Left cardiac atrium (tissue), 4 donors: Measurements from ENCODE around the gene RAB14. TPM values are rescaled to one million over a fixed set of nuclear protein-coding genes. Genes with fewer than 3 reads are reported as not detected.
"Not testable (repeated sequence)": the region's sequence is repeated elsewhere in the genome, so short reads cannot be mapped to it uniquely, and the experiment has no call there.

Source experiments
- ATAC-seq, 2 donors: fragments of 200-7000 bp; cut with Tn5 transposase; one replicate each; pipeline ENCODE4 v1.9.1; 2020; ENCODE audit warnings: mild to moderate bottlenecking in 2 of 2, moderate library complexity in 2 of 2
- DNase-seq: peaks from one replicate; pipeline ENCODE4 v3.0.0-alpha.2; 2020
- intact Hi-C, 2 donors: fragments of 100-400 bp; cut with DNase I; formaldehyde crosslinking; loops; one replicate each; pipeline versions ENCODE4 v1.14.1 to v1.15.1; 2022 to 2023
- total RNA-seq, 2 donors: library from RNA; stranded (reverse); fragmentation: NEBNext Ultra II Directional; extraction: Animal tissue kit (Norgen Biotek cat#: 25700); gene quantifications; one replicate each; pipeline ENCODE4 v1.2.1, GENCODE V29; 2021
- donor health status: DM: no; HTN: yes; CAD: no.
- donor health status: DM: no; HTN: yes; CAD: no; lungs with severe emphysema.
- donor health status: DM: yes; HTN: yes; CAD: no.
- donor health status: Dilated cardiomyopathy.

Gene RAB14
- total RNA-seq, 2 donors from 2014 or later, result 44.1 to 49.3 TPM

DNA sequence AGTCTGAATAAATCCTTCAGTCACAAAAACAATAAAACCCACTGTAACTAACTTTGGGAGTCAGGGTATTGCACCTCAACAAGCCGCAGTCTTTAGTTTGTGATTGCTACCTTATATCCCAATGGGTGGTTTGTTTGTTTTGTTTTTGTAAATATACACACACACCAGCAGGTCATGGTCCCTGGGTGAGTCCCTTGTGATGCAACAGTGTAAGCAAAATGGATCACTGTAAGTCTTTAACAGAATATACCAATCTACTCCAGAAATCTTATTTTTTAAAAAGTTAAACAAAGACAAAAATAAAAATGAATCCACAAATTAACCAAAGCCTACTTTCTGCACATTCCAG, 22.3 kb downstream of the RAB14 start:
- DNase-seq, intact Hi-C loops, ATAC-seq: not testable (repeated sequence)

GRCh38 chr9:121178676-121179372, 22.8 kb downstream of the RAB14 start:
- ATAC-seq (no peak), DNase-seq (no peak)
- intact Hi-C loops, result no loop called here

DNA sequence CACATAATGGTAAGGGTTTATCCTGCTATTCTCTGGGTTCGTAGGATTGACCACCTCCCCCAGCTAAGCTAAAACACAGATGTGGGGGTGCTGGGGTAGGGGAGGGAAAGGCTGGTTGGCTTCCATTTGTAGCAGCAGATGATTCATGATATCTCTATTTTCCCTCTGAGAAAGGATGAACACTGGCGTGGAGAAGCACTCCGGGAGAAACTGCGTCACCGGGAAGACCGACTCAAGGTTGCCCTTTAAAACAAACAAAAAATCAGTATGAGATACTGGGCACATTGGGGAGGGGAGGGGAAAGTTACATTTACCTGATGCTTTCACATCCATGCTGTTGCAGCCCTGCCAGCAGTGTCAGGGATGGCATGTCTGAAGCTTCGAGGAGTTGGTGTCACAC, 28.2 kb downstream of the RAB14 start:
- intact Hi-C loops, result no loop called here
- no peak for ATAC-seq
- DNase-seq, result no peak

DNA sequence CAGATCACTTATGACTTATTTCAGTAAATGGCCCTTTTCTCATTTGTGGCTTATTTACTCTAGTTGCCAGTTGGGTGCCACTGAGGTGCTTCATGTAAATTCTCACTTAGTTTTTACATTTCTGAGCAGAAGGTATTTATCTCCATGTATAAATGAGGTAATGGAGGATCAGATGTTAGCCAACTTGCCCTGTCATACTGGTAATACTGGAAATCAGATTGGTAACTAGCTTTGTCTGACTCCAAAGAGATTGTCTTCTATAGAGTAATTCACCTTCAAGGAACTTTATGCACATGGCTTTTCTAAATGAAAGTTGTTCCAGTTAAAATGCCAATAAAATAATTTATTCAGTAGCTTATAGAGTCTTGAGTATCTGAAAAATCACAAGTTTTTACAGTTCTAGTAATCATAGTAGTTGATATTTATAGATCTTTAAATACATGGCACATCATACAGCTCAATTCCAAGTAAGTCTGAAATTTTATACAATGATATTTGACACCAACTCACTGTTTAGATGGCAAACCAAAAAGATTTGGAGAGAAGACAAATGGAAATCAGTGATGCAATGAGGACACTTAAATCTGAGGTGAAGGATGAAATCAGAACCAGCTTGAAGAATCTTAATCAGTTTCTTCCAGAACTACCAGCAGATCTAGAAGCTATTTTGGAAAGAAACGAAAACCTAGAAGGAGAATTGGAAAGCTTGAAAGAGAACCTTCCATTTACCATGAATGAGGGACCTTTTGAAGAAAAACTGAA, 28.8 kb downstream of the RAB14 start:
- intact Hi-C loops, result no loop called here
- ATAC-seq (no peak), DNase-seq (no peak)

DNA sequence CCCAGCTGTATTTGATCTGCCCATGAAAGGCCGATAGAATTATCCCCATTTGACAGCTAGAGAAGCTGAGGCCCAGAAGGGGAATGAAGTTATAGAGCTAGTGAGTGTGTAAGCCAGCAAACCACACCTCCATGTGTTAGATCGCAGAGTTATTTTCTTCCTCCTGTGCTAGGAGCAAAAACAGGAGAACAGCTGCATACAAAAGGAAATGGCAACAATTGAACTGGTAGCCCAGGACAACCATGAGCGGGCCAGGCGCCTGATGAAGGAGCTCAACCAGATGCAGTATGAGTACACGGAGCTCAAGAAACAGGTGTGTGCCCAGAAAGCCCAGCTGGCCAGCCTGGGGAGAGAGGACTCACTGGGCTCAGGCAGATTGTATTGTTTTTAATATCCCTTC, 30.4 kb downstream of the RAB14 start:
- ATAC-seq, result no peak
- intact Hi-C loops, result no loop called here
- no peak for DNase-seq

- intact Hi-C loops, result loop anchor here in 1 of 2 donors (10.0 kb wide), 1 partner anchor 414 kb away; no protein-coding TSS in a partner anchor
- peak; percentile 70 to 79 for ATAC-seq
- DNase-seq, result peak; percentile 33
Measured at GRCh38 chr9:121169094-121169601, 32.5 kb downstream of the RAB14 start.

DNA sequence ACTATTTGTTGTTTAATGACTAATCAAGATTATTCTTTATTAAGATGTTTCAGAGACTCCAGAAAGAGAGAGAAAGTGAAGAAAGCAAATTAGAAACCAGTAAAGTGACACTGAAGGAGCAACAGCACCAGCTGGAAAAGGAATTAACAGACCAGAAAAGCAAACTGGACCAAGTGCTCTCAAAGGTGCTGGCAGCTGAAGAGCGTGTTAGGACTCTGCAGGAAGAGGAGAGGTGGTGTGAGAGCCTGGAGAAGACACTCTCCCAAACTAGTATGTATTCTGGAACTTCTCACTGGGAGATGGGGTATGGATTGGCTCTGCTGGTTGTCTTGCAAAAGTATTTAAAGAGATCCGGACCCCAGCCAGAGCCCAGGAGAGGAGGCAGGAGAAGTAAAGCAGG, 33.6 kb downstream of the RAB14 start:
- intact Hi-C loops, result loop anchor here in 1 of 2 donors (10.0 kb wide), 1 partner anchor 413 kb away; no protein-coding TSS in a partner anchor
- ATAC-seq, result no peak
- DNase-seq, result no peak

DNA sequence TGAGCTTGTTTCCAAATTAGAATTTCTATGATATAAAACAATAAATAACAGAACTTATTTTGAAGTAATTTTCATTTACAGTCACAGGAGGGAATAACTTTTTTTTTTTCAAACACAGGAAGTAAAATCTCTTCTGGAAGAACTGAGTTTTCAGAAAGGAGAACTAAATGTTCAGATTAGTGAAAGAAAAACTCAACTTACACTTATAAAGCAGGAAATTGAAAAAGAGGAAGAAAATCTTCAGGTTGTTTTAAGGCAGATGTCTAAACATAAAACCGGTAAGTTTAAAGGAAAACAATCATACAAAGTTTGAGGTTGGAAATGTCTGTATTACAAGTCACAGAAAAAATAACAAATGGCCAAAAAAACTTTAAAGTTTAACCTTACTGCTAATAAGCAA, 41.6 kb downstream of the RAB14 start:
- DNase-seq, result no peak
- no peak for ATAC-seq
- intact Hi-C loops, result loop anchor here in 1 of 2 donors (10.0 kb wide), 1 partner anchor 405 kb away; no protein-coding TSS in a partner anchor

- intact Hi-C loops, result no loop called here
- ATAC-seq (no peak), DNase-seq (no peak)
Measured at GRCh38 chr9:121157939-121158338, 43.7 kb downstream of the RAB14 start.

DNA sequence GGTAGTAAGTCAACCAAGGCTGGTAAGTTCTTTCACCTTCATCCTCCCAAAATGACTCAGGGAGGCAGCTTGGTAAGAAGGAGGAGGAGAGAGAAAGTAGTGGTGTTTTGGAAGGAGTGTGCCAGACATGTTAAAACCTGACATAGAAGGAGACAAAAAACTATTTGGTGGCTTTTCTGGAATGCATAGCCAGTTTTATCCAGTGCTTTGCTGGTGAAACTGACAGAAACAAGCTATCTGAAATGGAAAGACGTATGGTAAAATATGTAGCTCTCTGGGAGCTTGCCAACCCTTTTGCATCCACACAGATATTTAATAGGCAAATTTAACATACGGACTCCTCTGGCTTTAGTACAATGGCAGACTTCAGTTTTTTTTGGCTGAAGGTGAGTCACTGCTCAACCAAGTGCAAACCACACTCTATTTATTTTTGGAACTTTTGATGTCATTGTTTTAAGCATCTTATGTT, 45.4 kb downstream of the RAB14 start:
- intact Hi-C loops, result no loop called here
- ATAC-seq, result no peak
- no peak for DNase-seq

GRCh38 chr9:121154782-121155181, 46.9 kb downstream of the RAB14 start:
- ATAC-seq, result no peak
- no peak for DNase-seq
- intact Hi-C loops, result no loop called here

DNA sequence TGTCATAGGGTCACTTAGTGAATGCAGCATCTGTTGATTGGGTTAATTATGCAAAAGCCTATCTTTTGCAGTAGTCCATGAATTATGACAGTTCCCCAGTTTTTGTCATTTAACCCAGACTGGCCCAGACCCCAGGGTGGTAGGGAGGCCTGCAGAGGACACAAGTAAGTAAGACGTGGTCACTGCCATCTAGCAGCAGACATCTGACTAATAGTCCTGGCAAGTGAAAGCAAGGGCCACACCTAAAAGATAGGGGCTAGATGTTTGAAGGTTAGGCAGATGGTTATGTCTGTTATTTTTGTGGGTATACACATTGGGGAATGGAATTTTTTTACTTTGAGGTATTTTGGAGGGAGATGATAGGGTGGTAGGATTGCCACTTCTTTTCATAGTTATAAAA, 48.0 kb downstream of the RAB14 start:
- DNase-seq, result no peak
- intact Hi-C loops, result no loop called here
- ATAC-seq, result no peak

- intact Hi-C loops, result no loop called here
- DNase-seq, result no peak
Measured at GRCh38 chr9:121150188-121150587, 51.5 kb downstream of the RAB14 start.

DNA sequence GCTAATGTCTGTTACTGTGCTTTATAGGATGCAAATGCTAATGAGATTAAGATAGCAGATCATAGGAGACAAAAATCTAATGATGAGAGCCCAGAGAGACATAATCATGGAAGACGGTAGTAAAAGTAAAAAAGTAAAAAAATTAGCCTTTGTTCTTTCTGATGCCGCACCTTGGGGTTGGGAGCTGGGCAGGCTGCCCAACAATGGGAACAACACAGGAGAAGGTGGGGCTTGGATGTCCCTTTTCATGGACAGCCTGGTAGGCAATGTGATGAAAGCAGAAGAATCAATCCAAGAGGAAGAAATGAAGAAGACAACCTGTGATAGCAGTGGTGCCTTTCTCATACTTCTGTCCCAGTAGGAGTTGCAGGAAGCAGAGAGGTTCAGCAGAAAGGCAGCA, 57.2 kb downstream of the RAB14 start:
- DNase-seq (no peak), ATAC-seq (no peak)
- intact Hi-C loops, result no loop called here

More at GRCh38 chr9:121150188-121150587, 51.5 kb downstream of the RAB14 start:
- ATAC-seq, result no peak

- ATAC-seq, result no peak
- intact Hi-C loops, result no loop called here
Measured at GRCh38 chr9:121143771-121144170, 57.9 kb downstream of the RAB14 start.

GRCh38 chr9:121141706-121142105, 60.0 kb downstream of the RAB14 start:
- no peak for ATAC-seq
- no peak for DNase-seq
- intact Hi-C loops, result no loop called here

More at GRCh38 chr9:121143771-121144170, 57.9 kb downstream of the RAB14 start:
- no peak for DNase-seq

DNA sequence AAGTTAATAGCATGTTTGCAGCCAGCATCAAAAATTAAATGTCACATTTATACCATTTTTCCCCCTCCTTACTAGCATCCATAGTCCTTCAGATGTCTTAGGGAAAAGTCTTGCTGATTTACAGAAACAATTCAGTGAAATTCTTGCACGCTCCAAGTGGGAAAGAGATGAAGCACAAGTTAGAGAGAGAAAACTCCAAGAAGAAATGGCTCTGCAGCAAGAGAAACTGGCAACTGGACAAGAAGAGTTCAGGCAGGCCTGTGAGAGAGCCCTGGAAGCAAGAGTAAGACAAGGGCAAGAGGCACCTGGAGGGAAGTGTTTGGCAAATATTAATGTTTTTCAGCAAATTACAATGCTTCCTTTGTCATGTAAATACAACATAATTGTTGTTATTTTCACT, 60.4 kb downstream of the RAB14 start:
- intact Hi-C loops, result no loop called here
- no peak for ATAC-seq

DNA sequence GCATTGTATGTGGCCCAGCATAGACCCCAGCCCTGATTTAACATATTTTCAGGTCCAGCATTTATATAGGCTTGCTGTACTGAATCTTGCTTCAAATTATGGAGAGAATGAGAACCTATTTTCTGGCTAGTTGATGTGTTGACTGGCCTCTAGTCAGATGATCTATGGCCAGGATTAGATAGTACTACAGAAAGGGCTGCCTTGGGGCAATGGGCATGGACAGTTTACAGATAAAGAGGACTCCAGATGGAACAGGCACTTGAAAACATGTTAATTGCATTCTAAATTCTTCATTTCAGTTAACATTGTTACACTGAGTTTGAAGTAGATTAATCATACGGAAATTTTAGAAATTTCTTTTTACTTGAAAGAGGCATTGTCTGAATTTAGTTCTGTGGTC, 61.5 kb downstream of the RAB14 start:
- intact Hi-C loops, result no loop called here
- DNase-seq (no peak), ATAC-seq (no peak)

More for the DNA sequence above, 60.4 kb downstream of the RAB14 start:
- DNase-seq, result no peak

- DNase-seq (no peak), ATAC-seq (no peak)
- intact Hi-C loops, result no loop called here
Measured at GRCh38 chr9:121138973-121139372, 62.7 kb downstream of the RAB14 start.

- DNase-seq (no peak), ATAC-seq (no peak)
- intact Hi-C loops, result no loop called here
Measured at GRCh38 chr9:121138561-121138960, 63.1 kb downstream of the RAB14 start.
